Esophagus squamous epithelium (tissue), 4 donors: ENCODE measurements around the gene GPR161.
"Not testable (repeated sequence)": the region's sequence is repeated elsewhere in the genome, so short reads cannot be mapped to it uniquely, and the experiment has no call there.

Experiments
- POLR2A ChIP-seq, 4 donors: fragments of 450-650 bp; IDR thresholded peaks; one replicate each; pipeline ENCODE4 v1.6.1; 2017; ENCODE audit warnings: antibody characterized with exemption in 4 of 4, mild to moderate bottlenecking in 4 of 4, moderate library complexity in 3 of 4
- TF ChIP-seq, protein P1 (sequence below), 6 experiments: fragments of 450-650 bp in 4 of 6; fragments of 200-600 bp in 2 of 6; sonication (generic) in 2 of 6; IDR thresholded peaks; one replicate each; pipeline ENCODE4 v1.5.1; 2016 to 2019; ENCODE audit warnings: antibody characterized with exemption in 6 of 6, mild to moderate bottlenecking in 4 of 6, moderate library complexity in 4 of 6

- not testable (repeated sequence) for TF ChIP-seq POLR2A (IDR thresholded peaks at IDR 0.05)
- TF ChIP-seq, protein P1, sequence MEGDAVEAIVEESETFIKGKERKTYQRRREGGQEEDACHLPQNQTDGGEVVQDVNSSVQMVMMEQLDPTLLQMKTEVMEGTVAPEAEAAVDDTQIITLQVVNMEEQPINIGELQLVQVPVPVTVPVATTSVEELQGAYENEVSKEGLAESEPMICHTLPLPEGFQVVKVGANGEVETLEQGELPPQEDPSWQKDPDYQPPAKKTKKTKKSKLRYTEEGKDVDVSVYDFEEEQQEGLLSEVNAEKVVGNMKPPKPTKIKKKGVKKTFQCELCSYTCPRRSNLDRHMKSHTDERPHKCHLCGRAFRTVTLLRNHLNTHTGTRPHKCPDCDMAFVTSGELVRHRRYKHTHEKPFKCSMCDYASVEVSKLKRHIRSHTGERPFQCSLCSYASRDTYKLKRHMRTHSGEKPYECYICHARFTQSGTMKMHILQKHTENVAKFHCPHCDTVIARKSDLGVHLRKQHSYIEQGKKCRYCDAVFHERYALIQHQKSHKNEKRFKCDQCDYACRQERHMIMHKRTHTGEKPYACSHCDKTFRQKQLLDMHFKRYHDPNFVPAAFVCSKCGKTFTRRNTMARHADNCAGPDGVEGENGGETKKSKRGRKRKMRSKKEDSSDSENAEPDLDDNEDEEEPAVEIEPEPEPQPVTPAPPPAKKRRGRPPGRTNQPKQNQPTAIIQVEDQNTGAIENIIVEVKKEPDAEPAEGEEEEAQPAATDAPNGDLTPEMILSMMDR (IDR thresholded peaks at IDR 0.05), result not testable (repeated sequence)
Observed at GRCh38 chr1:168056152-168056551, 80.6 kb downstream of the GPR161 start.
